Type B pancreatic cell (in vitro differentiated cells): ENCODE results near the gene RBM12. TPM values are rescaled to one million over a fixed set of nuclear protein-coding genes. Genes with fewer than 3 reads are reported as not detected.
"Not testable (repeated sequence)": the region's sequence is repeated elsewhere in the genome, so short reads cannot be mapped to it uniquely, and the experiment has no call there.

Experiments used
- DNase-seq: peaks from one replicate; pipeline ENCODE4 v3.0.0; 2021; ENCODE audit warnings: mixed read lengths; ENCODE audit not compliant: unreplicated experiment; ENCODE audit errors: extremely low spot score
- H3K27ac Mint-ChIP-seq: 2 replicates; pipeline ENCODE4 v1.8.0; 2021; ENCODE audit warnings: mild to moderate bottlenecking, mixed read lengths
- H3K27me3 Mint-ChIP-seq: 2 replicates; pipeline ENCODE4 v1.8.0; 2021; ENCODE audit warnings: mixed read lengths
- H3K36me3 Mint-ChIP-seq: 2 replicates; pipeline ENCODE4 v1.8.0; 2021; ENCODE audit warnings: mixed read lengths
- H3K4me1 Mint-ChIP-seq: one replicate; pipeline ENCODE4 v1.8.0; 2021; ENCODE audit warnings: mixed read lengths; ENCODE audit not compliant: unreplicated experiment
- H3K4me3 Mint-ChIP-seq: 2 replicates; pipeline ENCODE4 v1.8.0; 2021; ENCODE audit warnings: mild to moderate bottlenecking, mixed read lengths
- H3K9me3 Mint-ChIP-seq: 2 replicates; pipeline ENCODE4 v1.8.0; 2021; ENCODE audit warnings: mixed read lengths
- total RNA-seq: library from RNA; stranded (reverse); gene quantifications from 2 replicates; pipeline ENCODE4 v1.2.1, GENCODE V29; 2021; ENCODE audit warnings: low replicate concordance
- TF ChIP-seq, protein P1 (sequence below): fragments of 200-600 bp; sonication (generic); conservative IDR thresholded peaks from 2 replicates; pipeline ENCODE4 v1.5.0; 2021; ENCODE audit warnings: antibody characterized with exemption, mild to moderate bottlenecking

The RBM12 gene
- total RNA-seq, 1 donor from 2014 or later, result 153 TPM

DNA sequence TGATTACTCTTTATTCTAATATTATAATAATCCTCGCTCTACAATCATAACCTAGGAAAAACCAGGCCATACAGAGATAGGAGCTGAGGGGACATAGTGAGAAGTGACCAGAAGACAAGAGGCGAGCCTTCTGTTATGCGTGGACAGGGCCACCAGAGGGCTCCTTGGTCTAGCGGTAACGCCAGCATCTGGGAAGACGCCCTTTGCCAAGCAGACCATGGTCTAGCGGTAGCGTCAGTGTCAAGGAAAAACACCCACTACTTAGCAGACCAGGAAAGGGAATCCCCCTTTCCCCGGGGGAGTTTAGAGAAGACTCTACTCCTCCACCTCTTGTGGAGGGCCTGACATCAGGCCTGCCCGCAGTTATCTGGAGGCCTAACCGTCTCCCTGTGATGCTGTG, 22.2 kb upstream of the RBM12 start:
- peak; percentile 51 for DNase-seq
- H3K4me3 Mint-ChIP-seq, H3K27ac Mint-ChIP-seq, H3K27me3 Mint-ChIP-seq, H3K9me3 Mint-ChIP-seq, H3K4me1 Mint-ChIP-seq: not testable (repeated sequence)
- TF ChIP-seq, protein P1, sequence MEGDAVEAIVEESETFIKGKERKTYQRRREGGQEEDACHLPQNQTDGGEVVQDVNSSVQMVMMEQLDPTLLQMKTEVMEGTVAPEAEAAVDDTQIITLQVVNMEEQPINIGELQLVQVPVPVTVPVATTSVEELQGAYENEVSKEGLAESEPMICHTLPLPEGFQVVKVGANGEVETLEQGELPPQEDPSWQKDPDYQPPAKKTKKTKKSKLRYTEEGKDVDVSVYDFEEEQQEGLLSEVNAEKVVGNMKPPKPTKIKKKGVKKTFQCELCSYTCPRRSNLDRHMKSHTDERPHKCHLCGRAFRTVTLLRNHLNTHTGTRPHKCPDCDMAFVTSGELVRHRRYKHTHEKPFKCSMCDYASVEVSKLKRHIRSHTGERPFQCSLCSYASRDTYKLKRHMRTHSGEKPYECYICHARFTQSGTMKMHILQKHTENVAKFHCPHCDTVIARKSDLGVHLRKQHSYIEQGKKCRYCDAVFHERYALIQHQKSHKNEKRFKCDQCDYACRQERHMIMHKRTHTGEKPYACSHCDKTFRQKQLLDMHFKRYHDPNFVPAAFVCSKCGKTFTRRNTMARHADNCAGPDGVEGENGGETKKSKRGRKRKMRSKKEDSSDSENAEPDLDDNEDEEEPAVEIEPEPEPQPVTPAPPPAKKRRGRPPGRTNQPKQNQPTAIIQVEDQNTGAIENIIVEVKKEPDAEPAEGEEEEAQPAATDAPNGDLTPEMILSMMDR, result peak; percentile 42
- H3K36me3 Mint-ChIP-seq, result peaks cover 18% of the 10 kb centered on the region

DNA sequence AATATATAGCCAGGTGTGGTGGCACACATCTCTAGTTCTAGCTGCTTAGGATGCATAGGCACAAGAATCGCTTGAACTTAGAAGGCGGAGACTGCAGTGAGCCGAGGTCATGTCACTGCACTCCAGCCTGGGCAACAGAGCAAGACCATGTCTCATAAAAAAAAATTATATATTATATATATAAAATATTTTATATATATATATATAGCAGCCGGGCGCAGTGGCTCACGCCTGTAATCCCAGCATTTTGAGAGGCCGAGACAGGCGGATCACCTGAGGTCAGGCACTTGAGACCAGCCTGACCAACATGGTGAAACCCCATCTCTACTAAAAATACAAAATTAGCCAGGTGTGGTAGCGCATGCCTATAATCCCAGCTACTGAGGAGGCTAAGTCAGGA, 20.7 kb upstream of the RBM12 start:
- not testable (repeated sequence) for H3K4me1 Mint-ChIP-seq, H3K27ac Mint-ChIP-seq, H3K4me3 Mint-ChIP-seq

DNA sequence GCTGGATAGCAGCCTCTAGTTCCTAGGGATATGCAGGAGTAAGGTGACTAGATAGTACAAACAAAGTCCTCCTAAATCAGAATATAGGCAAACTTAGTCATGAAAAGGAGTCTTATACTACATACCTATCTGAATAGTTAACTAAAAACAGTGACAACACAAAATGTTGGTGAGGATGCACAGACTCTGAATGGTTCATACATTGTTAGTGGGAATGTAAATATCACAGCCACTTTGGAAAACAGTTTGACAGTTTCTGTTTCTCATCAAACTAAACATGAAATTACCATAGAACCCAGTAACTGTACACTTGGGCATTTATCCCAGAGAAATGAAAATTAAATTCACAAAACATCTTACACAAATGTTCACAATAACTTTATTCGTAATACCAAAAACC, 17.3 kb upstream of the RBM12 start:
- Mint-ChIP-seq H3K9me3 (no peaks in the 10 kb centered on the region), H3K4me3 (no peak overlapping the region)

More for the DNA sequence above, 20.7 kb upstream of the RBM12 start:
- DNase-seq, result peak; percentile 4
- H3K9me3 Mint-ChIP-seq, H3K27me3 Mint-ChIP-seq: not testable (repeated sequence)
- H3K36me3 Mint-ChIP-seq, result peaks cover 17% of the 10 kb centered on the region

GRCh38 chr20:35680452-35681183, 15.9 kb upstream of the RBM12 start:
- H3K27me3 Mint-ChIP-seq, result no peaks in the 10 kb centered on the region
- peak; percentile 15 for DNase-seq
- no peaks in the 10 kb centered on the region for H3K9me3 Mint-ChIP-seq
- no peak overlapping the region for H3K27ac Mint-ChIP-seq
- TF ChIP-seq, protein P1, result no peak
- no peak overlapping the region for H3K4me3 Mint-ChIP-seq
- peaks cover 4% of the 10 kb centered on the region for H3K4me1 Mint-ChIP-seq
- H3K36me3 Mint-ChIP-seq, result no peaks in the 10 kb centered on the region

More for the DNA sequence above, 17.3 kb upstream of the RBM12 start:
- Mint-ChIP-seq H3K27me3 (no peaks in the 10 kb centered on the region), H3K36me3 (peaks cover 3% of the 10 kb centered on the region), H3K27ac (no peak overlapping the region), H3K4me1 (peaks cover 4% of the 10 kb centered on the region)
- no peak for DNase-seq
- TF ChIP-seq, protein P1, result no peak

DNA sequence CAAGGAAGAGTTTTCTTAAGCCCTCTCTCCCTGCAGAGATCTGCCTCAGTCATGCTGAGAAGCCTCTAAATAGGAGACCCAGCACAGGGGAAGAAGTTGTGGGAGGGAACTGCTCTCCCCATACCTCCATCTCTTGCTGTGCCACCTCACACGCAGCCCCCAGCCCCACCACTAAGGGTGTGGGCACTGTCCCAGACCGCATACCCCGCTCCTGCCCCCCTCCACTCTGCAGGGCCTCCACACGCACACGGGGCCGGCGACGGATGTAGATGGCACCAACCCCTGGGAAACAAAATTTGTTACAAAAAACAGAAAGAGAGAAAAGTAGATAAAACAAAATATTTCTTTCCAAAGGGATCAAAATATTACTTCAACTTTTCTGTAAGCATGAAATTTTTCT, 10.2 kb upstream of the RBM12 start:
- TF ChIP-seq, protein P1, result no peak
- Mint-ChIP-seq H3K27me3 (no peaks in the 10 kb centered on the region), H3K36me3 (peaks cover 12% of the 10 kb centered on the region), H3K27ac (no peak overlapping the region), H3K9me3 (no peaks in the 10 kb centered on the region), H3K4me1 (no peaks in the 10 kb centered on the region), H3K4me3 (no peak overlapping the region)
- peak; percentile 36 for DNase-seq

DNA sequence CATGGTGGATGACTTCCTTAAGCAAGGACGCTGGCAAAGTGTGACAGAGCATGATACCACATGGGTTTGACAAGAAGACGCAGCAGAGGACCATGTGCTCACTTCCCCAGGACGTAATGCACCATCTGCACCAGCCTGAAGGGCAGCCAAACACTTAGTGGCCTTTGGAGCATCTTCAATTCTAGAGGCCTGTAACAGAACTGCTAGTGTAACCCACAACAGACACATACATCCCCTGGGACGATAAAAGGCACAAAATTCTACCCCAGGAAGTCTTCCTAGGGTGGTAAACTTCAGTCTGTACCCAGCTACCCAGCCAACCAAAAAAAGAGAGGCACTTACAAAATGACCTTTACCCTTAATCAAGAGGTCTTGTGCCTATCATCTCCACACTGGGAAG, 9.2 kb upstream of the RBM12 start:
- DNase-seq, result peak; percentile 29
- Mint-ChIP-seq H3K4me1 (no peaks in the 10 kb centered on the region), H3K9me3 (no peaks in the 10 kb centered on the region), H3K36me3 (peaks cover 17% of the 10 kb centered on the region), H3K4me3 (no peak overlapping the region), H3K27ac (no peak overlapping the region), H3K27me3 (no peaks in the 10 kb centered on the region)
- TF ChIP-seq, protein P1, result no peak
